Activated CD4-positive, alpha-beta T cell treated with anti-CD3 and anti-CD28 coated beads for 36 hours (primary cell): ENCODE data around the gene OSBPL5. TPM values are rescaled to one million over a fixed set of nuclear protein-coding genes. Genes with fewer than 3 reads are reported as not detected.

Experiments
- ATAC-seq: fragments of 200-7000 bp; cut with Tn5 transposase; one replicate; pipeline ENCODE4 v1.10.0; 2021; ENCODE audit warnings: mild to moderate bottlenecking, moderate library complexity
- CTCF ChIA-PET: fragments of 350-600 bp; sonication (Branson Sonifier 250); formaldehyde crosslinking; loops from one replicate; lab custom pipeline; 2021; ENCODE audit warnings: antibody characterized with exemption; lab: Charles Lee
- POLR2A ChIA-PET: fragments of 350-600 bp; sonication (Branson Sonifier 250); formaldehyde crosslinking; loops from one replicate; lab custom pipeline; 2021; ENCODE audit warnings: antibody characterized with exemption, inconsistent platforms; lab: Charles Lee
- DNase-seq: peaks from one replicate; pipeline ENCODE4 v3.0.0-alpha.2; 2020
- H3K27ac Mint-ChIP-seq: one replicate; pipeline ENCODE4 v1.8.0; 2021; ENCODE audit warnings: mixed read lengths
- H3K27me3 Mint-ChIP-seq: one replicate; pipeline ENCODE4 v1.8.0; 2021; ENCODE audit warnings: mixed read lengths
- H3K36me3 Mint-ChIP-seq: one replicate; pipeline ENCODE4 v1.8.0; 2021; ENCODE audit warnings: low read depth, mixed read lengths
- H3K4me1 Mint-ChIP-seq: one replicate; pipeline ENCODE4 v1.8.0; 2021; ENCODE audit warnings: mixed read lengths
- H3K4me3 Mint-ChIP-seq: one replicate; pipeline ENCODE4 v1.8.0; 2021; ENCODE audit warnings: mild to moderate bottlenecking, moderate library complexity, mixed read lengths
- H3K9me3 Mint-ChIP-seq: one replicate; pipeline ENCODE4 v1.8.0; 2021; ENCODE audit warnings: low read depth, mixed read lengths
- intact Hi-C, 2 experiments: fragments of 100-400 bp; cut with DNase I in 1 of 2; cut with micrococcal nuclease in 1 of 2; formaldehyde crosslinking; loops; one replicate each; pipeline versions ENCODE4 v1.14.2 to v1.15.1; 2022 to 2024; cut with DNase I, micrococcal nuclease
- total RNA-seq, 2 experiments: library from RNA; stranded (reverse); gene quantifications; one replicate each; pipeline ENCODE4 v1.2.3, GENCODE V29; 2021

OSBPL5 gene
- total RNA-seq, 2 experiments from 2014 or later = 5.8 to 7.1 TPM

GRCh38 chr11:3111919-3112690 is 53.0 kb downstream of the OSBPL5 start:
- no peak overlapping the region for H3K4me3 Mint-ChIP-seq
- peaks cover 12% of the 10 kb centered on the region for H3K9me3 Mint-ChIP-seq
- no peak overlapping the region for H3K27ac Mint-ChIP-seq
- no peak for DNase-seq
- ATAC-seq = no peak
- CTCF ChIA-PET = interaction anchor here (0.6 to 2.6 kb wide), 5 partner anchors 13 to 297 kb away, joined by 3 to 10 read pairs (median 4); no protein-coding TSS in a partner anchor
- peaks cover 11% of the 10 kb centered on the region for H3K36me3 Mint-ChIP-seq
- POLR2A ChIA-PET = interaction anchor here (0.6 kb wide), 1 partner anchor 80 kb away, joined by 4 read pairs; no protein-coding TSS in a partner anchor
- H3K27me3 Mint-ChIP-seq = no peaks in the 10 kb centered on the region
- no peaks in the 10 kb centered on the region for H3K4me1 Mint-ChIP-seq
- intact Hi-C loops = loop anchor here in 1 of 2 experiments (2.0 kb wide), 1 partner anchor 297 kb away; no protein-coding TSS in a partner anchor

- intact Hi-C loops = loop anchor here in 1 of 2 experiments (2.0 kb wide), 1 partner anchor 297 kb away; no protein-coding TSS in a partner anchor
- H3K27ac Mint-ChIP-seq = no peak overlapping the region
- DNase-seq (no peak), ATAC-seq (no peak)
- H3K4me1 Mint-ChIP-seq = no peaks in the 10 kb centered on the region
- H3K27me3 Mint-ChIP-seq = no peaks in the 10 kb centered on the region
- ChIA-PET POLR2A (interaction anchor here (0.6 kb wide), 1 partner anchor 81 kb away, joined by 4 read pairs; no protein-coding TSS in a partner anchor), CTCF (interaction anchor here (0.6 to 2.6 kb wide), 6 partner anchors 14 to 297 kb away, joined by 3 to 10 read pairs (median 4); no protein-coding TSS in a partner anchor)
- no peak overlapping the region for H3K4me3 Mint-ChIP-seq
- H3K9me3 Mint-ChIP-seq = peaks cover 12% of the 10 kb centered on the region
- H3K36me3 Mint-ChIP-seq = peaks cover 11% of the 10 kb centered on the region
These were observed 53.6 kb downstream of the OSBPL5 start for GRCh38 chr11:3111466-3111865.

- ATAC-seq (peak; percentile 92), DNase-seq (peak; percentile 74)
- CTCF ChIA-PET = interaction anchor here (0.9 to 2.6 kb wide), 5 partner anchors 9 to 299 kb away, joined by 3 to 10 read pairs (median 7); no protein-coding TSS in a partner anchor
- Mint-ChIP-seq H3K4me3 (no peak overlapping the region), H3K27ac (no peak overlapping the region), H3K27me3 (no peaks in the 10 kb centered on the region), H3K9me3 (peaks cover 6% of the 10 kb centered on the region), H3K4me1 (no peaks in the 10 kb centered on the region), H3K36me3 (peaks cover 6% of the 10 kb centered on the region)
- intact Hi-C loops = loop anchor here (1.0 to 2.0 kb wide), 2 partner anchors 107 to 299 kb away; no protein-coding TSS in a partner anchor
- POLR2A ChIA-PET = no interaction called here
These were observed 55.0 kb downstream of the OSBPL5 start for GRCh38 chr11:3109921-3110706.

GRCh38 chr11:3109434-3109833 is 55.7 kb downstream of the OSBPL5 start:
- intact Hi-C loops = no loop called here
- ChIA-PET POLR2A (no interaction called here), CTCF (interaction anchor here (1.2 kb wide), 1 partner anchor 72 kb away, joined by 4 read pairs; no protein-coding TSS in a partner anchor)
- H3K4me3 Mint-ChIP-seq = no peak overlapping the region
- peaks cover 4% of the 10 kb centered on the region for H3K36me3 Mint-ChIP-seq
- no peaks in the 10 kb centered on the region for H3K27me3 Mint-ChIP-seq
- ATAC-seq (no peak), DNase-seq (no peak)
- H3K4me1 Mint-ChIP-seq = no peaks in the 10 kb centered on the region
- H3K27ac Mint-ChIP-seq = no peak overlapping the region
- H3K9me3 Mint-ChIP-seq = peaks cover 4% of the 10 kb centered on the region

- intact Hi-C loops = no loop called here
- CTCF ChIA-PET = interaction anchor here (1.2 kb wide), 1 partner anchor 71 kb away, joined by 4 read pairs; no protein-coding TSS in a partner anchor
- no peak for DNase-seq
These were observed 56.9 kb downstream of the OSBPL5 start for GRCh38 chr11:3108183-3108721.

GRCh38 chr11:3107608-3108182 is 57.4 kb downstream of the OSBPL5 start:
- Mint-ChIP-seq H3K4me1 (no peaks in the 10 kb centered on the region), H3K27ac (no peak overlapping the region)
- POLR2A ChIA-PET = no interaction called here

More at GRCh38 chr11:3108183-3108721, 56.9 kb downstream of the OSBPL5 start:
- H3K4me3 Mint-ChIP-seq = no peak overlapping the region
- no peak overlapping the region for H3K27ac Mint-ChIP-seq
- H3K36me3 Mint-ChIP-seq = no peaks in the 10 kb centered on the region
- H3K27me3 Mint-ChIP-seq = no peaks in the 10 kb centered on the region
- no peaks in the 10 kb centered on the region for H3K9me3 Mint-ChIP-seq
- ATAC-seq = no peak
- POLR2A ChIA-PET = no interaction called here
- no peaks in the 10 kb centered on the region for H3K4me1 Mint-ChIP-seq

GRCh38 chr11:3106736-3107524 is 58.2 kb downstream of the OSBPL5 start:
- DNase-seq = no peak
- no peaks in the 10 kb centered on the region for H3K36me3 Mint-ChIP-seq
- intact Hi-C loops = no loop called here
- H3K4me3 Mint-ChIP-seq = no peak overlapping the region
- no peaks in the 10 kb centered on the region for H3K4me1 Mint-ChIP-seq
- H3K9me3 Mint-ChIP-seq = no peaks in the 10 kb centered on the region
- no peaks in the 10 kb centered on the region for H3K27me3 Mint-ChIP-seq
- no peak overlapping the region for H3K27ac Mint-ChIP-seq
- ChIA-PET CTCF (no interaction called here), POLR2A (interaction anchor here (0.8 kb wide), 1 partner anchor 43 kb away, joined by 5 read pairs; no protein-coding TSS in a partner anchor)
- ATAC-seq = no peak

More at GRCh38 chr11:3107608-3108182, 57.4 kb downstream of the OSBPL5 start:
- intact Hi-C loops = no loop called here
- no peaks in the 10 kb centered on the region for H3K36me3 Mint-ChIP-seq
- DNase-seq (no peak), ATAC-seq (no peak)
- no peaks in the 10 kb centered on the region for H3K27me3 Mint-ChIP-seq
- H3K9me3 Mint-ChIP-seq = no peaks in the 10 kb centered on the region
- CTCF ChIA-PET = no interaction called here
- no peak overlapping the region for H3K4me3 Mint-ChIP-seq

- no peaks in the 10 kb centered on the region for H3K4me1 Mint-ChIP-seq
- ChIA-PET POLR2A (interaction anchor here (0.8 kb wide), 1 partner anchor 44 kb away, joined by 5 read pairs; no protein-coding TSS in a partner anchor), CTCF (no interaction called here)
- H3K27me3 Mint-ChIP-seq = no peaks in the 10 kb centered on the region
- no peak overlapping the region for H3K27ac Mint-ChIP-seq
- no peaks in the 10 kb centered on the region for H3K9me3 Mint-ChIP-seq
- ATAC-seq = no peak
- H3K4me3 Mint-ChIP-seq = no peak overlapping the region
- intact Hi-C loops = no loop called here
- DNase-seq = no peak
- H3K36me3 Mint-ChIP-seq = no peaks in the 10 kb centered on the region
These were observed 59.0 kb downstream of the OSBPL5 start for GRCh38 chr11:3105791-3106735.

- H3K4me1 Mint-ChIP-seq = no peaks in the 10 kb centered on the region
- H3K36me3 Mint-ChIP-seq = no peaks in the 10 kb centered on the region
- no peaks in the 10 kb centered on the region for H3K9me3 Mint-ChIP-seq
- no peak for DNase-seq
- H3K4me3 Mint-ChIP-seq = no peak overlapping the region
- intact Hi-C loops = no loop called here
- no peak overlapping the region for H3K27ac Mint-ChIP-seq
- CTCF ChIA-PET = interaction anchor here (0.6 kb wide), 1 partner anchor 13 kb away, joined by 5 read pairs; no protein-coding TSS in a partner anchor
- no peaks in the 10 kb centered on the region for H3K27me3 Mint-ChIP-seq
- no peak for ATAC-seq
- POLR2A ChIA-PET = no interaction called here
These were observed 59.9 kb downstream of the OSBPL5 start for GRCh38 chr11:3104961-3105790.
